ENCODE data around the gene RIN3. TPM values are rescaled to one million over a fixed set of nuclear protein-coding genes. Genes with fewer than 3 reads are reported as not detected.

The RIN3 gene
- total RNA-seq, 1 donor from 2014 or later: 22.1 TPM

DNA sequence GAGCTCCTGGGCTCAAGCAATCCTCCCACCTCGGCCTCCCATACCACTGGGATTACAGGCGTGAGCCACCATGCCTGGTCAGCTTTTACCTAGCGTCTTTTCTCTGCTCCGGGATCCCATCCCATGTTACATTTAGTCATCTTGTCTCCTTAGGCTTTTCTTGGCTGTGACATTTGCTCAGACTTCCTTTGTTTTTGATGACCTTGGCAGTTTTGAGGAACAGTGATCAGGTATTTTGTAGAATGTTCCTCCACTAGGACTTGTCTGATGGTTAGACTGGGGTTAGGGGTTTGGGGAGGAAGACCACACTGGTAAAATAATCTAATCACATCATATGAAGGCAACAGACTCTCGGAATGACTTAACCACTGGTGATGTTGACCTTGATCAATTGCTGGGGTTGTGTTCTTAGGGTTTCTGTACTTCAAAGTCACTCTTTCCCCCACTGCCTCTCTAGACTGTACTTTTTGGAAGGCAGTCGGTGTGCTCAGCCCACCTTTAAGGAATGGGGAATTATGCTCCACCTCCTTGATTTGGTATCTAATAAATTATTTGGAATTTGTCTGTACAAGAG, 48.4 kb downstream of the RIN3 start:
- intact Hi-C loops (cut with DNase I): no loop called here
- DNase-seq (ENCODE audit: low spot score): no peak

DNA sequence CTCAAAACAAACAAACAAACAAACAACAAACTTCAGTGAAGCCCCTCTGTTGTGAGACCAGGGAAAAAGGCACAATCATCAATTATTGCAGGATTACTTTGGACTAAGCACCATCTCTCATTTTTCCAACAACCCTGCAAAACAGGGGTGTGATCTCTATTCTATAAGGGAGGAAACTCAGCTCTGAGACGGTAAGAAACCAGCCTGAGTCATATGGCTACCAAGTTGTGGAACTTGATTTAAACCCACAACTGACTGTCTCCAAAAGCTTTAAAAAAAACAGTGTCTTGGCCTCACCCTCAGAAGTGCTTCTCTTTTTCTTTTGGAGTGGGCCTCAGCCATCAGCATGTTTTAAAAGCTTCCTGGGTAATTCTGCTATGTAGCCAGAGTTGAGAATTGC, 49.8 kb downstream of the RIN3 start:
- DNase-seq (ENCODE audit: low spot score): no peak
- intact Hi-C loops (cut with DNase I): no loop called here
- ATAC-seq: peak; percentile 69

More for the DNA sequence above, 48.4 kb downstream of the RIN3 start:
- no peak for ATAC-seq

GRCh38 chr14:92563765-92564285, 50.2 kb downstream of the RIN3 start:
- ATAC-seq: peak; percentile 28
- intact Hi-C loops (cut with DNase I): no loop called here

GRCh38 chr14:92564344-92565039, 50.9 kb downstream of the RIN3 start:
- DNase-seq (ENCODE audit: low spot score) (no peak), ATAC-seq (peak; percentile 69)
- intact Hi-C loops (cut with DNase I): no loop called here

More at GRCh38 chr14:92563765-92564285, 50.2 kb downstream of the RIN3 start:
- no peak for DNase-seq (ENCODE audit: low spot score)

DNA sequence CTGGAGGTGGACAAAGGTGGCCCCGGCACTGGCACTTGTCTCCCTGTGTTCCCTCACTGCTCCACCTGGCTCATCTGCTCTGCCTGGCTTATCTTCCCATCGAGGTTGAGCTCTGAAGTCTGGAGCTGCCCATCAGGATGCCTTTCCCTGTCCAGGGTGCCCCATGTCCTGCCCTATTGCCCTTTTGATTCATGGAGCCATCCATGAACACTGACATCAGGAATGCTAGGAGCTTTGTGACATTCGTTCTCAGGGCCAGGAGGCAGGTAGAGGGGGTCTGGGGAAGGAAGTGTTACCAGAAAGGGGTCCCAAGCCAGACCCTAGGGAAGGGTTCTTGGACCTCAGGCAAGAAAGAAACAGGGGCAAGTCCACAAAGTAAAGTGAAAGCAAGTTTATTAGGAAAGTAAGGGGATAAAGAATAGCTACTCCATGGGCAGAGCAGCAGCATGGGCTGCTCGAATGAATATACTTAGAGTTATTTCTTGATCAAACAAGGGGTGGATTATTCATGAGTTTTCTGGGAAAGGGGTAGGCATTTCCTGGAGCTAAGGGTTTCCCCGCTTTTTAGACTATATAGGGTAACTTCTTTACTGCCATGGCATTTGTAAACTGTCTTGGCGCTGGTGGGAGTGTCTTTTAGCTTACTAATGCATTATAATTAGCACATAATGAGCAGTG, 51.6 kb downstream of the RIN3 start:
- ATAC-seq (no peak), DNase-seq (ENCODE audit: low spot score) (no peak)
- intact Hi-C loops (cut with DNase I): no loop called here

DNA sequence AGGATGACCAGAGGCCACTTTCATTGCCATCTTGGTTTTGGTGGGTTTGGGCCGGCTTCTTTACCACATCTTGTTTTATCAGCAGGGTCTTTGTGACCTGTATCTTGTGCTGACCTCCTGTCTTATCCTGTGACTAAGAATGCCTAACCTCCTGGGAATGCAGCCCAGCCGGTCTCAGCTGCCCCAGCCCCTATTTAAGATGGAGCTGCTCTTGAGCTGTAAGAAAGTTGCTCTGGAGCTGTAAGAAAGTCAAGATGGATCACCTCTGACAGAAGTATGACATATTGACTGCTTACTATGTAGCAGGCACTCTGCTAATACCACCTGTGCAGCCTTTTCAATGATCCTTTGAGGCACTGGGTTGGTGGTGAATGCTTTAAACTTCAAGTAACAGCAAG, 52.1 kb downstream of the RIN3 start:
- no peak for ATAC-seq
- intact Hi-C loops (cut with DNase I): no loop called here

GRCh38 chr14:92567173-92567725, 53.7 kb downstream of the RIN3 start:
- intact Hi-C loops (cut with DNase I): no loop called here
- DNase-seq (ENCODE audit: low spot score) (no peak), ATAC-seq (no peak)

More for the DNA sequence above, 52.1 kb downstream of the RIN3 start:
- DNase-seq (ENCODE audit: low spot score): no peak

DNA sequence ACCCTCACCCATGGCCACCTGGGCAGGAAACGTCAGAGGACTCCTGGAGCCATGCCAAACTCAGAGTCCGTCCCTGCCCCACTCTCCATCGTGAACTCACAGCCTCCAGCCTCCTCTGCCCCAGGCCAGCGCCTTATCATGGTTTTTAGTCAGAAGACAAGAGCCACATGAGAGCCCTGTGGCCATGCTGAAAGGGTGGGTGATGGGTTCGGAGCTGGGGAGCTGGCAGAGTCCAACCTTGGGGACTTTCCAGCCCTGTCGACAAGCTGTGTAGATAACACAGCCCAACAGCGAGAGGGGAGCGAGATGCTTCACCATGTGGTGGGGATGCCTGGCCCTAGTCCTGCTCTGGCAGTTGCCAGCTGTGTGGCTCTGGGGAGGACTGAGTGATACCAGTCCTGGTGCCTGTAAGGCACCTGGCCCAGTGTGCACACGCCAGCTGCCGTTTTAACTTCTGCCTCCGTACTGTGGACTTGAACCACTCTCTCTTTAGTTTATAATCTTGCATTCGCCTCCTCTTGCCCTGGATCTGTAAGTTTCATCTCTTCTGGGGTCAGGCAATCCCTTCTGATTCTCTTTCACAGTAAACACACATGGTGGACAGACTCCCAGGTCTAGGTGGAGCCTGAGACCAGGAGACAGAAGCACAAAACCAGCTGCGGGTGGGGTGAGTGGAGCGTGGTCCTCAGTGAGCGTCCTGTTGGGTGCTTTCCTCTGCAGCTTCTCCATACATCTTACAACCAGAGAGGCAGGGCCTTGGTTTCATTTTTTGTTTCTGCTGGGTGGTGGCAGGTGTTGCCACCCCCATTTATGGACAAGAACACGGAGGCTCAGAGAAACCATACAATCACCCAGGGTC, 55.3 kb downstream of the RIN3 start:
- DNase-seq (ENCODE audit: low spot score) (no peak), ATAC-seq (no peak)
- intact Hi-C loops (cut with DNase I): no loop called here

GRCh38 chr14:92570674-92571262, 57.2 kb downstream of the RIN3 start:
- ATAC-seq (no peak), DNase-seq (ENCODE audit: low spot score) (no peak)
- intact Hi-C loops (cut with DNase I): no loop called here

GRCh38 chr14:92572050-92572449, 58.5 kb downstream of the RIN3 start:
- DNase-seq (ENCODE audit: low spot score) (no peak), ATAC-seq (no peak)
- intact Hi-C loops (cut with DNase I): no loop called here

GRCh38 chr14:92573761-92574498, 60.3 kb downstream of the RIN3 start:
- no peak for DNase-seq (ENCODE audit: low spot score)
- intact Hi-C loops (cut with DNase I): no loop called here
- no peak for ATAC-seq

DNA sequence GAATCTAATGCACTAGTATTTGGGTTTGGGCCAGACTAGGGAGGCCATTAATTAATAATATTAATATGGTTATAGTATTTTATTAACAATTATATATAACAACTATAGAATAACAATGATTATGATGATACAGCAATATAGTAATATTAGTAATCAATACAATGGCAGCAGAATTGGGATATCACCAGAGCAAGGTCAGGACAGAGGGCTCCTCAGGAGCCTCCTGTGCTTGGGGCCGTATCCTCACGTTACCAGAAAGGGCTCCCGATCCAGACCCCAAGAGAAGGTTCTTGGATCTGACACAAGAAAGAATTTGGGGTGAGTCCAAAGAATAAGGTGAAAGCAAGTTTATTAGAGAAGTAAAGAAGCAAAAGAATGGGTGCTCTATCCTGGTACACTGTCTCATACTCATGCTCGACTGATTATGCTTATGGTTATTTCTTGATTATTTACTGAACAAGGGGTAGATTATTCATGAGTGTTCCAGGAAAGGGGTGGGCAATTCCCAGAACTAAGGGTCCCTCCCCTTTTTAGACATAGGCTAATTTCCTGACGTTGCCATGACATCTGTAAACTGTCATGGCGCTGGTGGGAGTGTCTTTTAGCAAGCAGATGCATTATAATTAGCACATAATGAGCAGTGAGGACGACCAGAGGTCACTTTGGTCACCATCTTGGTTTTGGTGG, 61.6 kb downstream of the RIN3 start:
- ATAC-seq (no peak), DNase-seq (ENCODE audit: low spot score) (no peak)
- intact Hi-C loops (cut with DNase I): no loop called here

- no peak for DNase-seq (ENCODE audit: low spot score)
- no peak for ATAC-seq
- intact Hi-C loops (cut with DNase I): no loop called here
Measured at GRCh38 chr14:92575748-92576303, 62.2 kb downstream of the RIN3 start.

DNA sequence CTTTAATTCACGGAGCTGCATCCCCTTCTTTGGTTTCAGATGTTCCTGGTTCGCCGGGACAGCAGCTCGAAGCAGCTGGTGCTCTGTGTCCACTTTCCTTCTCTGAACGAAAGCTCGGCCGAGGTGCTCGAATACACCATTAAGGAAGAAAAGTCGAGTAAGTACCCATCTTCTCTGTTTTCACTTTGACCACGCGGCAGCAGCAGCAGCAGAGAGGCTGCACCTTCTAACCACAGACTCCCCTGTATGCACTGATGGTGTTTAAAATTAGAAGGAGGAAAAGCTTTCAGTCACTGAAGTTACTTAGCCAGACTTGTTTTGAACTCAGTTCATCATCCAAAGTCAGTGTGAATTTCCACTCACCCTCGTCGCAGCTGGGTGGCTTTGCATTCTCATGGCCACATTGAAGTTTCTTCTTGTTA, 63.8 kb downstream of the RIN3 start:
- DNase-seq (ENCODE audit: low spot score): no peak
- intact Hi-C loops (cut with DNase I): no loop called here
- ATAC-seq: no peak

DNA sequence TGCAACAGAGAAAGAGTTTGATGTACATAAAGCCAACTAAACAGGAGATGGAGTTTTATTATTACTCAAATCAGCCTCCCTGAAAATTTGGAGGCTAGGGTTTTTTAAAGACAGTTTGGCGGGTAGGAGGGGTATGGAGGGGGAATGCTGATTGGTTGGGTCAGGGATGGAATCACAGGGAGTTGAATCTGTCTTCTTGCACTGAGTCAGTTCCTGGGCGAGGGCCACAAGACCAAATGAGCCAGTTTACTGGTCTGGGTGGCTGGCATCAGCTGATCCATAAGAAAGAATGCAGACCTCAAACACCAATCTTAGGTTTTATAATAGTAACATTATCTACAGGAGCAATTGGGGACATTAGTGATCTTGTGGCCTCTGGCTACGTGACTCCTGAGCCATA, 64.9 kb downstream of the RIN3 start:
- DNase-seq (ENCODE audit: low spot score): no peak
- ATAC-seq: no peak
- intact Hi-C loops (cut with DNase I): no loop called here

- ATAC-seq: no peak
- no peak for DNase-seq (ENCODE audit: low spot score)
- intact Hi-C loops (cut with DNase I): no loop called here
Measured at GRCh38 chr14:92579244-92579936, 65.8 kb downstream of the RIN3 start.

DNA sequence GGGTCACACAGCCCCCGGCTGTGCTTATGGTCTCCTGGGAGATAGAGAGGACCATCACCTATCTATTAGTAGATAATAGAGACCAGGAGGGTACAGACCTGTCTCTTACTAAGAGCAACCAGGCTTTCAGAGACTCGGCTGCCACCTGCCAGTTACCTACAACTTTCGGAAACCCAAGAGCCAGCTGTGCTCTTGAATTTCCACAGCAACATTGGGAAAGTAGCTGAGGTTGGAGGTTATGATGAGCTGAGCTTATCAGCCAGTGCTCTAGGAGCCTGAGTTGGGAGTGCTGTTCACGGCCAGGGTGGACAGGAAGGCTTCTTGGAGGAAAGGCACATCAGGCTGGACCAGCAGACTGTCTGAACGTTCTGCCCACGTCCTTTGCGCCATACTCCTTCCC, 67.6 kb downstream of the RIN3 start:
- DNase-seq (ENCODE audit: low spot score): peak; percentile 12
- intact Hi-C loops (cut with DNase I): no loop called here

More for the DNA sequence above, 67.6 kb downstream of the RIN3 start:
- no peak for ATAC-seq
